NCI-H82 treated with DMSO at 0.1 percent for 48 hours (cell line): ENCODE data around the gene KIF5C.

Experiments
- DNase-seq: peaks from one replicate; lab custom pipeline; 2025; ENCODE audit not compliant: unreplicated experiment; lab: John Stamatoyannopoulos, UW

KIF5C gene

GRCh38 chr2:149068996-149069888 is 194.2 kb downstream of the KIF5C start:
- DNase-seq: no peak

- DNase-seq: no peak
Measured at GRCh38 chr2:149070681-149071320, 195.8 kb downstream of the KIF5C start.

- DNase-seq: no peak
Measured at GRCh38 chr2:149075105-149075504, 200.1 kb downstream of the KIF5C start.

- DNase-seq: no peak
Measured at GRCh38 chr2:149075853-149076252, 200.8 kb downstream of the KIF5C start.
